A673 (cell line): ENCODE results near the gene CPZ.

Experiments
- CTCF ChIP-seq: fragments of 300-800, 200-600 bp; sonication (generic); conservative IDR thresholded peaks from 2 replicates; pipeline ENCODE4 v1.5.1; 2017; ENCODE audit warnings: low read depth, mild to moderate bottlenecking, antibody characterized with exemption, low read length, moderate library complexity, mixed read lengths
- EZH2 ChIP-seq: fragments of 200-600 bp; sonication (generic); IDR thresholded peaks from 2 replicates; pipeline ENCODE4 v1.6.1; 2017; ENCODE audit warnings: borderline replicate concordance, low read depth, mild to moderate bottlenecking, mixed read lengths, antibody characterized with exemption, low read length; ENCODE audit not compliant: poor library complexity, severe bottlenecking

- TF ChIP-seq CTCF (no peak), EZH2 (no peak)
Measured at GRCh38 chr4:8652181-8653078, 59.9 kb downstream of the CPZ start.
